NCI-H1048 (cell line): ENCODE measurements around the gene KEL.
"Not testable (repeated sequence)": the region's sequence is repeated elsewhere in the genome, so short reads cannot be mapped to it uniquely, and the experiment has no call there.

Experiments
- DNase-seq: peaks from one replicate; lab custom pipeline; 2025; lab: John Stamatoyannopoulos, UW

The KEL gene, protein sequence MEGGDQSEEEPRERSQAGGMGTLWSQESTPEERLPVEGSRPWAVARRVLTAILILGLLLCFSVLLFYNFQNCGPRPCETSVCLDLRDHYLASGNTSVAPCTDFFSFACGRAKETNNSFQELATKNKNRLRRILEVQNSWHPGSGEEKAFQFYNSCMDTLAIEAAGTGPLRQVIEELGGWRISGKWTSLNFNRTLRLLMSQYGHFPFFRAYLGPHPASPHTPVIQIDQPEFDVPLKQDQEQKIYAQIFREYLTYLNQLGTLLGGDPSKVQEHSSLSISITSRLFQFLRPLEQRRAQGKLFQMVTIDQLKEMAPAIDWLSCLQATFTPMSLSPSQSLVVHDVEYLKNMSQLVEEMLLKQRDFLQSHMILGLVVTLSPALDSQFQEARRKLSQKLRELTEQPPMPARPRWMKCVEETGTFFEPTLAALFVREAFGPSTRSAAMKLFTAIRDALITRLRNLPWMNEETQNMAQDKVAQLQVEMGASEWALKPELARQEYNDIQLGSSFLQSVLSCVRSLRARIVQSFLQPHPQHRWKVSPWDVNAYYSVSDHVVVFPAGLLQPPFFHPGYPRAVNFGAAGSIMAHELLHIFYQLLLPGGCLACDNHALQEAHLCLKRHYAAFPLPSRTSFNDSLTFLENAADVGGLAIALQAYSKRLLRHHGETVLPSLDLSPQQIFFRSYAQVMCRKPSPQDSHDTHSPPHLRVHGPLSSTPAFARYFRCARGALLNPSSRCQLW

DNA sequence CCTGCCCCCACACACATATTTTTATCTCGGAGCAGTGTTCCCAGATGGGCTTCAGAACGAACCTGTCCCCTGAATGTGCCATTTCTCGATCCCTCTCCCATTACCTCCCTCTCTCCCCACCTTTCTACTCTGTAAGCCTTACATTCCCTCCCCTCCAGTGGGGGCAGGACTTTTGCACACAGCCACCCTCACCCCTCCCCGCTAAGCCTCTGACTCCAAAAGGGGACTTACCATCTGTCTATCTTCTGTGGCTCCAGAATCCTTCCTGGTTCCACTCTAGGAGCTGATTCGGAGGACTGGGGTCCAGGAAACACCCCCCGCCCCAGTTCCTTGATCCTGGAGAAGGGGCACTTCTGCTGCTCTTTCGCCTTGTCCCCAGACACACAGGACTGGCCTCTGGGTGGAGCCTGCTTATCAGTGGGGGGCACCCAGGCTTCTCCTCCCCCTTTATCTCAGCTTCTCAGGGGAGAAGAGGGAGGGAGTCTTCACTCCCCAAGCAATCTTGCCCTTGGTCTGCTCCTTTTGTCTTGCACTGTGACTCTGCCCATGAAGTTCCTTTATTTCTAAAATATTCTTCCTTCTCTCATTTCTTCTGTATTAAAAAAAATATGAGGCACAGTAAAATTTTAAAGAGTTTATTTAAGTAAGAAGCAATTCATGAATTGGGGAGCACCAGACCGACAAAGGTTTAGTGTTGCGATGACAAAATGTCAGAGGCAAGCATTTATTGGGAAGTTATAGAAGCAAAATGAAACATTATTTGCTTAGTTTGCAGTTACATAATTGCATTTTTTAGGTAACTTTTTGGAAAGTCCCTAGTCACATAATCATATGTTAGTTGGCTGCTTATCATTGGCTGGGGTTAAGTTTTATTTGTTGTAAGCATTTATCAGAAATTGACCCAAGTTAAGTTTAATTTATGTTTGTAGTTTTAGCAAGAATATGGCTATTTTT is at the start of gene KEL:
TSS of gene KEL (minus strand) at position 391 of the 954 bp plus-strand sequence. CDS start at position 234, 157 bp downstream.
- no peak for DNase-seq

DNA sequence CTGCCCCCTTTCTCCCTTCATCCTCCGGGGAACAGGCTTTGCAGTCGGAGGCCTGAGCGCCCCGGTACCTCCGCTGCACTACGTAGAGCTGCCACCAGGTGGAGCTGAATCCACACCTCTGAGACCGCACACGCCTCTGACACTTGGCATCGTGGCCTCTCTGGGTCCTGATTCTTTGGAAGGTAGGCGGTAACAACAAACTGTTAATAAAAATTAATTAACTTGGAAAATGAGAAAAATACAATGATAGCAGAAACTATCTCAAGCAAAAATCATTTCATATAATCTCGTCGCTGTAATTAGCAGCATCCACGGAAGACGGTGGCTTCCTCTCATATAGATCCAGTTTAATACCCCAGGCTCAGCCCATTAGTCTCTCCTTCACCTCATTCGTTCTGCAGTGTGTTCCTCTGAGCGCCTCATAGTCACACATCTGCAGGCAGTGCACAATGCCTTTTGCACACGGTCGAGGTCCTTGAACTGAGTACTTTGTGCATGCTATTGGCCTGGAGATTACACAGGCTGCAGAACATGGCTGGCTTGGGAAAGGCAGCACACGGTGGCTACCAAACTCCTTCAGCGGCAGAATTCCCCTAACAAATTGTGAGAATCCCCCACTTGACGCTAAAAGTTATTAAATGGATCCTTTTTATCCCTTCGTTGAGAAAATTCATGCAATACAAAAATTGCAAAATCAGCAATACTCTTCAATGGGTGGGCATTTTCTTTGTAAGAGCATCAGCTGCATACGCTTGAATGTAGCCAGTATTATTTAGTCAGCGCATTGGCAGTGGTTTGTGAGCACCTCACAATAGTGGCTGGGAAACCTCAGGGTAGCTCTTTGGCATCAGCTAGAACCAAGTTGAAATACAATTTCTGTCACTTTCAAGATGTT is 46.1 kb upstream of the KEL start:
- no peak for DNase-seq

GRCh38 chr7:143005632-143006260 is 43.6 kb upstream of the KEL start:
- no peak for DNase-seq

- DNase-seq = no peak
Observed at GRCh38 chr7:143003393-143004051, 41.4 kb upstream of the KEL start.

- no peak for DNase-seq
Observed at GRCh38 chr7:143002898-143003297, 40.7 kb upstream of the KEL start.

- no peak for DNase-seq
Observed at GRCh38 chr7:143002106-143002505, 39.9 kb upstream of the KEL start.

GRCh38 chr7:143000648-143001047 is 38.5 kb upstream of the KEL start:
- DNase-seq = no peak

DNA sequence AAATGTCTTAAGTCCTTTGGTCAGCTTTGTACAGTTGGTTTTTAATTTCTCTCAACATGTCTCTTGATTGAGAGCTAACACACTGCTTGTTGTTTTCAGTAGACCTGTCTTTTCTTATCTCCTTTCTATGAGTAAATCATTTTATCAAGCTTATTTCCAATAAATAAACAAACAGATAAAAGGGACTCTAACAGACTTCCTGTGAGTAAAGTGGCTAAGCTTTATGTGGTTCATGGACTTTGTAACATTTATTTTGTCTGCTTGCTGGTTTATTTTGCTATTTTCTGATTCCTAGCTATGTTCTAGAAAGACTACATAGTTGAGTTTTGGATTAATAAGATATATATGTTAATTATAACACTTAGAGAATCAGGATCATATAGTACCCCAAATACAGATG is 37.6 kb upstream of the KEL start:
- no peak for DNase-seq

- DNase-seq = no peak
Observed at GRCh38 chr7:142998966-142999365, 36.8 kb upstream of the KEL start.

- no peak for DNase-seq
Observed at GRCh38 chr7:142997456-142997989, 35.4 kb upstream of the KEL start.

DNA sequence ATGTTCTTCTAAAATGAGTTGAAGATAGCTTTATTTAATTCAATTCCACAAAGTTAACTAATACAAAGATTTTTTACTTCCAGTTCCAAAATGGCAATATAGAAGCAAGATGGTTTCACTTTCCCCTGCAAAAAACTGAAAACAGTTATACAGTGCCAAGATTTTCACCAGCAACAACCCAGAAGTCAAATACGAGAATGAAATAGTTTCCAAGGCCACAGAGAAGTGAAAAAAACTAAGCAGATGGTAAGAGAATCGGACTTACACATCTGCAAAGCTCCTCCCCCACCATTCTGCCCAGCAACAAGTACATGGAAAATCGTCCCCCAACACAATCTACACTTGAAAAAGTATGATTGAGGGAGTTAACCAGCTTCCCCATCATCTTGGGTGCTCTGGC is 30.3 kb upstream of the KEL start:
- DNase-seq = no peak

DNA sequence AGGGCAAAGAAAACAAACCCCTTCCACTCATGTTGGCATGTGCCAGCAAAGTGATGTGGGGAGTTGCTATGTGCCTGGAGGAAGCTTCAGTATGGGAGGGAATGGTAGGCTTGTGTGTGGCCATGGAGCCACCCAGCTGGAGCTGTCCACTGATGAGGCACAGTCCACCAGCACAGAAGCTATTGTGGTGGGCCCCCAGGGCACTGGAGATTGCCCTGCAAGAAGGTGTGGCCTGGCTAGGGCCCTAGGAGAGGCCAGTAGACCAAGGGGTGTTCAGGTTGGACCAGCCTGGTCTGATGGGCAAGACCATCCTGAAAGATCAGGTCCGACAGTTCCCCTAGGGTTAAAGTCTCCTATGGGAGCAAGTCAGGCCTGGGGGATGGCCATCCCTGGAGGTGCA is 22.1 kb upstream of the KEL start:
- DNase-seq = no peak

DNA sequence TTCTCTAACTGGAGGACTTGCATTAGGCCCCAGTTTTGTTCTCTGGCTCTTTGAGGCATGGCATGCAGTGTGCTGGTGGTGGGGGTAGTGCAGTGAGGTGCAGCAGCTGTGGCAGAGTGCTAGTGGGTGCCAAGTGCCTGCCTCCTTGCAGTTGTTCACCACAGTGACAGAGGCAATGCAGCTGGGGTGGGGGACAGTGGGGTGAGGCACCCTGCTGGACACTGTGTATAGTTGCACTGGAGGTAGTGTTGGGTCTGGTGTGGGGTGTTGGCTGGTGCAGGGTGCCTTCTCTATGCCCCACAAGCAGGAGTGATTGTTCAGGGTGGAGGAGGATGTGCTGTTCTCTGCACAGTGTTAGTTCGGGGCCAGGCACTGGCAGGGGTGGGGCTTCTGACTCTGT is 21.7 kb upstream of the KEL start:
- no peak for DNase-seq

DNA sequence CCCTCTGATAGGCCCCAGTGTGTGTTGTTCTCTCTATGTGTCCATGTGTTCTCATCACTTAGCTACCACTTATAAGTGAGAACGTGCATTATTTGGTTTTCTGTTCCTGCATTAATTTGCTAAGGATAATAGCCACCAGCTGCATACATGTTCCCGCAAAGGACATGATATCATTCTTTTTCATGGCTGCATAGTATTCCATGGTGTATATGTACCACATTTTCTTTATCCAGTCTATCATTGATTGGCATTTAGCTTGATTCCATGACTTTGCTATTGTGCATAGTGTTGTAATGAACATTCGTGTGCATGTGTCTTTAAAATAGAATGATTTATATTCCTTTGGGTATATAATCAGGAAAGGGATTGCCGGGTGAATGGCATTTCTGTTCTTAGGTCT is 16.2 kb upstream of the KEL start:
- not testable (repeated sequence) for DNase-seq

DNA sequence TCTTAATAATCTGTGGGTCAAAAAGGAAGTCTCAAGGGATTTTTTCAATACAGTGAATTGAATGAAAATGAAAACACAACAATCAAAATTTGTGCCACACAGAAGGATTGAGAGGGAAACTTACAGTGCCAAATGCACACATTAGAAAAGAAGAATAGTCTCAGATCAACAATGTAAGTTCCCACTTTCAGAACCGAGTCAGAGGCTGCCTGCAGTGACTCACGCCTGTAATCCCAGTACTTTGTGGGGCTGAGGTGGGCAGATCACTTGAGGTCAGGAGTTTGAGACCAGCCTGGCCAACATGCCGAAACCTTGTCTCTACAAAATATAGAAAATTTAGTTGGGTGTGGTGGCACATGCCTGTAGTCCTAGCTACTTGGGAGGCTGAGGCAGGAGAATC is 12.5 kb upstream of the KEL start:
- DNase-seq = no peak

DNA sequence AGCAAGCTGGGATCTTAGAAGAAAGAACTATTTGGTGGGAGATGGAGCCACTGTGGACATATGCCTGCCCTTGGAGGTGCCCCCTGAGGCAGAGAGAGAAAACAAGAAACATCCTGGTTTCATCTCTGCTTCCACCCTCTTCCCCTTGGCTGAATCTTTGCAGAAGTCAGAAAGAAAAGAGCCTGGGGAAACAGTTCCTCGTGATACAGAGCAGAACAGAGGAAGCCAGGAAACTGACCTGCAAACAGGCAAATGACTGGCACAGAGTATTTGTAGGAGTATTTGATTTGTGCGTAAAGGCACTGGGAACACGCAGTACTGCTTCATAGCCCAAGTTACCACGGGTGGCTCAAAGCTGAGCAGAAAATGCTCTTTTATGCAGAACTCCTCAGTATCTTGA is 7.0 kb upstream of the KEL start:
- DNase-seq = no peak

- DNase-seq = no peak
Observed at GRCh38 chr7:142968229-142968628, 6.1 kb upstream of the KEL start.

GRCh38 chr7:142964502-142965246 is 2.5 kb upstream of the KEL start:
- DNase-seq = no peak

DNA sequence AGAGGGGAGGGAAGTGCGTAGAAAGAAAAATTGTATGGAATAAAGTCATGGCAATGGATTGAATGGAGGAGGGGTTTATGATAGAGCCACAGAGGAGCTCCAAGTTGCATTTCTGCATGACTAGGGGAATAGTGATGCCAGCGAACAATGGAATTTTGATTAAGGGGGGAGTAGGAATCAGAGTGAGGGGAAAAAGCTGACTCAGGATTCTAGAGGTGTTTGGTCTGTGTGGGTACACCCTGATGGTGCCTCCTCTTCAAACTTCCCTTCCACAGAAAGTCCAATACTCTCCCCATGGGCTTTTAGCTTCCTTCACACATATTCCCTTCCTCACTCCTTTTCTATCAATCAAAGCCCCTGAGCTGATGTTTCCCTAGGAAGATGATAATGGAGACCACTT is 1.8 kb upstream of the KEL start:
- no peak for DNase-seq
